PFSK-1 (cell line): ENCODE results near the gene HINFP.

Experiments used
- FOXP2 ChIP-seq: optimal IDR thresholded peaks from 2 replicates; pipeline ENCODE3; 2011; ENCODE audit warnings: borderline replicate concordance, control low read depth, inconsistent platforms; ENCODE audit not compliant: insufficient read depth; ENCODE audit errors: extremely low read length, extremely low read depth
- POLR2AphosphoS5 ChIP-seq: IDR thresholded peaks from 2 replicates; pipeline ENCODE4 v1.6.1; 2012; ENCODE audit warnings: low read depth, mild to moderate bottlenecking, control low read depth, low read length, moderate library complexity
- REST ChIP-seq, 2 experiments: IDR thresholded peaks; 2 replicates each; pipeline versions ENCODE4 v1.6.1 to v1.8.0; 2011 to 2012; ENCODE audit warnings: low read depth in 2 of 2, low read length in 2 of 2, control low read depth in 1 of 2, inconsistent platforms in 1 of 2, mild to moderate bottlenecking in 1 of 2, moderate library complexity in 1 of 2; ENCODE audit not compliant: insufficient read depth in 1 of 2
- SIN3A ChIP-seq: IDR thresholded peaks from 2 replicates; pipeline ENCODE4 v1.6.1; 2012; ENCODE audit warnings: mild to moderate bottlenecking, low read length, moderate library complexity, borderline replicate concordance; ENCODE audit not compliant: insufficient read depth
- TAF1 ChIP-seq: IDR thresholded peaks from 2 replicates; pipeline ENCODE4 v1.6.1; 2012; ENCODE audit warnings: low read length, control low read depth, borderline replicate concordance; ENCODE audit not compliant: insufficient read depth

HINFP gene

DNA sequence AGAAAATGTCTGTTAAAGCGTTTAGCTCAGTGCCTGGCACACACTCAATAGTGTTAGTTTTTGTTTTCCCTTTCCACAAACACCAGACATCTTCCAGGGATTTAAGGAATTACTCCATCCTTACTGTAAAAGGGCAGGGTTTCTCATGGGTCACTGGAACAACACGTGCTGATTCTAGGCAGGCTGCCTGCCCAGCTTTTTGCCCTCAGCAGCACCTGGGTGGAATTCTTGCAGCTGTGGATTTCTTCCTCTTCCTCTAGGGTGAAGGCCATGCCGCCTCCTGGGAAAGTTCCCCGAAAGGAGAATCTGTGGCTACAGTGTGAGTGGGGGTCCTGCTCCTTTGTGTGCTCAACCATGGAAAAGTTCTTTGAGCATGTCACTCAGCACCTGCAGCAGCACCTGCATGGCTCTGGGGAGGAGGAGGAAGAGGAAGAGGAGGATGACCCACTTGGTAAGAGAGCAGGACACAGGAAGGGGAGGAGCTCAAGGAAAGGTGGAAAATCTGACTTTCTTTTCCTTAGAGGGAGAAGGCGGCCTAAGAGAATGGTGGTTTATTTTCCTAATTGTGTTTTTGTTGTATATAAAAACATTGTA, 5.4 kb downstream of the HINFP start:
- TF ChIP-seq TAF1 (no peak), POLR2AphosphoS5 (no peak), REST (IDR thresholded peaks at IDR 0.05; ENCODE audit: insufficient read depth in 1 of 2, low read depth in 2 of 2, low read length in 2 of 2) (no peak), SIN3A (no peak), FOXP2 (no peak)

DNA sequence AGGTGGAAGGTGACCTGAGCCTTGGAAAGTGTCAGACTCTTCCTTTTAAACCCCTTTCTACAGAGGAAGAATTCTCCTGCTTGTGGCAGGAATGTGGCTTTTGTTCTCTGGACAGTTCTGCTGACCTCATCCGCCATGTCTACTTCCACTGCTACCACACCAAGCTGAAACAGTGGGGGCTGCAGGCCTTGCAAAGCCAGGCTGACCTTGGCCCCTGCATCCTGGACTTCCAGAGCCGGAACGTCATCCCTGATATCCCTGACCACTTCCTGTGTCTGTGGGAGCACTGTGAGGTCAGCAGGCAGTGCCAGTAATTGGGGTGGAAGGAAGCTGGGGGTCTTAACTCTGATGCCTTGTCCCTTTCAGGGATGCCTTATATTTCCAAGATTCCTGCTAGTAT, 9.3 kb downstream of the HINFP start:
- TF ChIP-seq SIN3A (no peak), FOXP2 (peak; percentile 47), TAF1 (no peak), REST (IDR thresholded peaks at IDR 0.05; ENCODE audit: insufficient read depth in 1 of 2, low read depth in 2 of 2, low read length in 2 of 2) (peak in 1 of 2 experiments; percentile 26; a peak in 1 of 4 replicates), POLR2AphosphoS5 (no peak)

GRCh38 chr11:119134389-119134978, 13.1 kb downstream of the HINFP start:
- TF ChIP-seq POLR2AphosphoS5 (no peak), SIN3A (no peak), TAF1 (no peak), FOXP2 (no peak), REST (IDR thresholded peaks at IDR 0.05; ENCODE audit: insufficient read depth in 1 of 2, low read depth in 2 of 2, low read length in 2 of 2) (no peak)

DNA sequence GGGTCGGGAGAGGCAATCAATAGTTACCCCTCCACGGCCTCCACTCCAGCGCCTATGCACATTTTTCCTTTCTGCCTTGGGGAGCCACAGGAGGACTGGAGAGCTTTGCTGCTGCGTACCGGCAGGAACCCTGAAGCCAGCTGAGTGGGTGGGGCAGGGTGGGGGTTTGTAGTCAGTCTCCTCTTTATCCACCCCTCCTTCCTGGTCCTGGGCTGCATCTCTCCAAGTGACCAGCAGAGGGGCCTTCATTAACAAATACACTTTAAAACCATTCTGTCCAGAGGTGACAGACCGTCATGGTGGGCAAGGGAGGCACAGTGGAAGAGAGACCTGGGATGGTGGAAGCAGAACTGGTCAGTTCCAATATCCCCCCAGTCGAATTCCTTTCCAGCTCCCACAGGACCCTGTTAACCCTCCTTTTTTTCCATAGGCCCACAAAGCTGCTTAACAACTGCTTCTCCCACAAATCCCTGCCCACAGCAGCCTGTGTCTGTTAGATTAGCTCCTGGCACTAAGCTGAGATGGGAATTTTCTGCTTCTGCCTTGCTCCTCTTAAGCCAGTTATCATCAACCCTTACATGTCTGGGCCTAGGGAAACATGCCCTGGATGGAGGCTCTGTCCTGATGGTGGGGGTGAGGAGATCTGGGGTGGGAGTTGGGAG, 23.6 kb downstream of the HINFP start:
- TF ChIP-seq TAF1 (no peak), FOXP2 (no peak), SIN3A (no peak), REST (IDR thresholded peaks at IDR 0.05; ENCODE audit: insufficient read depth in 1 of 2, low read depth in 2 of 2, low read length in 2 of 2) (no peak), POLR2AphosphoS5 (no peak)
